Measurements from ENCODE around the gene GNG7.

- no peak for TF ChIP-seq POLR2AphosphoS5 (IDR thresholded peaks at IDR 0.05)
- TF ChIP-seq, protein P1, sequence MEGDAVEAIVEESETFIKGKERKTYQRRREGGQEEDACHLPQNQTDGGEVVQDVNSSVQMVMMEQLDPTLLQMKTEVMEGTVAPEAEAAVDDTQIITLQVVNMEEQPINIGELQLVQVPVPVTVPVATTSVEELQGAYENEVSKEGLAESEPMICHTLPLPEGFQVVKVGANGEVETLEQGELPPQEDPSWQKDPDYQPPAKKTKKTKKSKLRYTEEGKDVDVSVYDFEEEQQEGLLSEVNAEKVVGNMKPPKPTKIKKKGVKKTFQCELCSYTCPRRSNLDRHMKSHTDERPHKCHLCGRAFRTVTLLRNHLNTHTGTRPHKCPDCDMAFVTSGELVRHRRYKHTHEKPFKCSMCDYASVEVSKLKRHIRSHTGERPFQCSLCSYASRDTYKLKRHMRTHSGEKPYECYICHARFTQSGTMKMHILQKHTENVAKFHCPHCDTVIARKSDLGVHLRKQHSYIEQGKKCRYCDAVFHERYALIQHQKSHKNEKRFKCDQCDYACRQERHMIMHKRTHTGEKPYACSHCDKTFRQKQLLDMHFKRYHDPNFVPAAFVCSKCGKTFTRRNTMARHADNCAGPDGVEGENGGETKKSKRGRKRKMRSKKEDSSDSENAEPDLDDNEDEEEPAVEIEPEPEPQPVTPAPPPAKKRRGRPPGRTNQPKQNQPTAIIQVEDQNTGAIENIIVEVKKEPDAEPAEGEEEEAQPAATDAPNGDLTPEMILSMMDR (IDR thresholded peaks at IDR 0.05), result no peak
Observed at GRCh38 chr19:2740314-2740656, 37.8 kb upstream of the GNG7 start.
